HK-2 (cell line): ENCODE measurements around the gene GNG13.
"Not testable (repeated sequence)": the region's sequence is repeated elsewhere in the genome, so short reads cannot be mapped to it uniquely, and the experiment has no call there.

Experiments
- DNase-seq: peaks from one replicate; pipeline ENCODE4 v3.0.0-alpha.2; 2018; ENCODE audit not compliant: unreplicated experiment

Gene GNG13

GRCh38 chr16:761625-762513, 38.7 kb downstream of the GNG13 start:
- DNase-seq = no peak

DNA sequence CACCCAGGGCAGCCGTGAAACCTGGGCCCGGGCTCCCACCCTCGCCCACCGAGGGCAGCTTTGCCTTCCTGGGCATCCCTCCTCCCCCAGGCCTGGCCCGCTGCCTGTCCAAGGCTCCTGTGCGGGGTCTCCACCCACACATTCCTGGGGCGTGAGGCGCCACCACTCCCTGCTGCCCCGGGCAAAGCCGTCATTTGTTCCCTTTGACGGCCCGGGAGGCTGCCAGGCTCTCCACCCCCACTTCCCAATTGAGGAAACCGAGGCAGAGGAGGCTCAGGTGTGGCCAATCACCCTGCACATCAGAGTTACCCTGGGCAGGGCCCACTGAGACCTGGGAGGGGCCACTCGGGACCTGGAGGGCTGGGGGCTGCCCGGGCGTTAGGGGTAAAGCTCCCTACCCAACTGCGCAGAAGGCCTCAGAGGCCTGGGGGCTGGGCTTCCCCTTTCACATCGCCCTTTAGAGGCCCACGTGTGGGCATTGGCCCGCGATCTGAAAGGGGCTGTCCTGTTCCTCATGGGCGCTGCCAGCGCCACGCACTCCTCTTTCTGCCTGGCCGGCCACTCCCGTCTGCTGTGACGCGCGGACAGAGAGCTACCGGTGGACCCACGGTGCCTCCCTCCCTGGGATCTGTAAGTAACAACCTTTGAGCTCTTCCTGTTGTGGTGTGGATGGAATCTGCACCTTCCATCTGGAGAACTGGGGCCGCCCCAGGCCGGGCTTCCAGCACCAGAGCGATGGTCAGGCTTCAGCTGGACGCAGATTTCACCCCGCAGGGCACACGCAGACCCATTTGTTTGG, 39.8 kb downstream of the GNG13 start, which contains the start of gene MSLN:
TSS of gene MSLN (plus strand) at position 190 of the 799 bp plus-strand sequence. CDS start 1,947 bp downstream, outside the sequence.
- DNase-seq = no peak

- DNase-seq = no peak
These were observed 40.5 kb downstream of the GNG13 start for GRCh38 chr16:760065-760464.

DNA sequence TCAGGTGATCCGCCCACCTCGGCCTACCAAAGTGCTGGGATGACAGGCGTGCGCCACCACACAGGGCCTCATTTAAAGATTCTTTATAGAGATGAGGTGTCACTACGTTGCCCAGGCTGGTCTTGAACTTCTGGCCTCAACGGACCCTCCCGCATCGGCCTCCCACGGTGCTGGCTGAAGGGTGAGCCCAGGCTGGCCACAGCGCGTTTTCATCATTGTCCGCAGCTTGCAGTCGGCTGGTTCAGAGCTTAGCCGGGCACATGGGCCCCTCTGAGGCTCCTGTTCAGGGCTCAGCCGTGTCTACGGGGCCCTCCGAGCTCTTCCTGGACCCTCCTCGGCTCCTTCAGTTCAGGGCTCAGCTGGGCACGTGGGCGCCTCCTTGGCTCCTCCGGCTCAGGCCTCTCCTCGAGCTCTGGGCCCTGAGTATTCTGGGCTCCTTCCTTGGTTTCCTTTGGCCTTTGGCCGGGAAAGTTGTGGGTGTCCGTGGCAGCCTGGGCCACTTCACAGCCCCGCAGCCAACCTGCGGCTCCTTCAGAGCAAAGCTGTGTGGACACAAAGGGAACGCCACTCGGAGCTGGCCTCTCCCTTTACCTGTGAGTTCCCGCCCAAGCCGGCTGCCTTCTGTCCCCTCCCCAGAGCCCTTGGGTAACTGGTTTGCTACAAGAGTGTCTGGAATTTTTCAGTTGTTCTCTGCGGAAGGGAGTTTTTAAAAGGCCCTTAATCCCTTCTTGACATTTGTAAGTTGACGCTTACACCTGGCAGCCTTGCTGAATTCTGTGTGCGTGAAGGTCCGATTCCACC, 41.2 kb downstream of the GNG13 start:
- DNase-seq = no peak

DNA sequence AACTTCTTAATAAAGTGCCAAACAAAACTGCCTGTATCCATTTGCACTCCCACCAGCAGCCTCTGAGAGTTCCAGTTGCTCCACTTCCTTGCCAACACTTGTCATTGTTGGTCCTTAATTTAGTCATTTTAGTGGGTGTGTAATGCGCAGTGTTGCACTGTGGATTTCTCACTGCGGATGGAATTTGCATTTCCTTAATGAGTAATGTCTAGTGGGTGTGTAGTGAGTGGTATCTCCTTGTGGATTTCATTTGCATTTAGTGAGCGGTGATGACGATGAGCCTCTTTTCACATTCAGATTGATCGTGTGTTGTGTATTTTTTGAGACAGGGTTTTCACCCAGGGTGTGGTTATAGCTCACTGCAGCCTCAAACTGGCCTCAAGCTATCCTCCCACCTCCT, 44.1 kb downstream of the GNG13 start:
- no peak for DNase-seq

DNA sequence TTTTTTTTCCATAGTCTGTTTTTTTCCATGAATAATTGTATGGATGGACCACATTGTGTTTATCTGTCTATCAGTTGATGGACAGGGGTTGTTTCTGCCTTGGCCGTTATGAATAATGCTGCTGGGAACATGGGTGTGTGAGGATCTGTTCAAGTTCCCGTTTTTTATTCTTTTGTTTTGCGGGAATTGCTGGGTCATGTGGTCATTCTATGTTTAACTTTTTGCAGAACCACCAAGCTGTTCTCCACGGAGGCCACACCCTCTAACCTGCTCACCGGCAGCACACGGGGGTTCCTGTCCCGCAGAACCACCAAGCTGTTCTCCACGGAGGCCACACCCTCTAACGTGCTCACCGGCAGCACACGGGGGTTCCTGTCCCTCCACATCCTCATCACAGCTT, 45.9 kb downstream of the GNG13 start:
- no peak for DNase-seq

DNA sequence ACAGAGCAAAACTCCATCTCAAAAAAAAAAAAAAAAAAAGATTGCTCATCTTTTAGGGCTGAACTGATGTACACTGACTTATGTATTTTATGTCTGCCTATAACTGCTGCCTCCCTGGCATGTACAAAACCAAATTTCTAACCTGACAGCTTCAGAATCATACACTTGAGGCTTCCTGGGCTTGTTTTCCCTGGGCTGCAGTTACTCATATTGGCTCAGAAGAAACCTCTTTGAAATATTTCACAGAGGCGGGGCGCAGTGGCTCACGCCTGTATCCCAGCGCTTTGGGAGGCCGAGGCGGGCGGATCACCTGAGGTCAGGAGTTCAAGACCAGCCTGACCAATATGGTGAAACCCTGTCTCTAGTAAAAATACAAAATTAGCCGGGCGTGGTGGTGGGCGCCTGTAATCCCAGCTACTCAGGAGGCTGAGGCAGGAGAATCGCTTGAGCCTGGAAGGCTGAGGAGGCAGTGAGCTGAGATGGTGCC, 46.4 kb downstream of the GNG13 start:
- DNase-seq = not testable (repeated sequence)

GRCh38 chr16:752007-752312, 48.6 kb downstream of the GNG13 start:
- DNase-seq = no peak

- DNase-seq = no peak
These were observed 49.2 kb downstream of the GNG13 start for GRCh38 chr16:751152-752006.

- no peak for DNase-seq
These were observed 50.0 kb downstream of the GNG13 start for GRCh38 chr16:750485-750884.

- no peak for DNase-seq
These were observed 51.5 kb downstream of the GNG13 start for GRCh38 chr16:749010-749409.
